Measurements from ENCODE around the gene POU6F2.

POU6F2 gene

DNA sequence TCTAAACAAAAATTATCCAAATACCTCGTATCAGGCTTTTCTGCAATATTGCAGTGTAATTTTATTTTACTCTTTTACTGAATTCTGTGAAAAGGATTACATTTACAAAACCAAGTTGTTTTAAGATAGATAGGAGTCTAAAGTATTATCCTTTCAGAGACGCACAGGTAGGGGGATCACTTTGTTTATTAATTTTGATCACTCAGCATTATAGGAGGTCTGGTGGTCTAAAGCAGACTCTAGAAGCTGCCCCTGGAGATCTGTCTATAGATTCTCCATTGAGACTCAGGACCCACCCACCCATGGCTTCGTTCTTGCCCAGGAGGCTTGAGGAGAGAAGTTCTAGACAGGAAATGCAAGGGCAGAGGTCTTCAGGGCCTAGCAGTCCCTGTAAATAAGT lies 365.1 kb downstream of the POU6F2 start:
- H3K4me1 Mint-ChIP-seq (ENCODE audit: low read depth) = no peaks in the 10 kb centered on the region
- H3K36me3 Mint-ChIP-seq (ENCODE audit: low read depth) = no peaks in the 10 kb centered on the region
- H3K27ac Mint-ChIP-seq = no peak overlapping the region
- H3K27me3 Mint-ChIP-seq = no peaks in the 10 kb centered on the region
- H3K4me3 Mint-ChIP-seq = no peak overlapping the region
- no peaks in the 10 kb centered on the region for H3K9me3 Mint-ChIP-seq

DNA sequence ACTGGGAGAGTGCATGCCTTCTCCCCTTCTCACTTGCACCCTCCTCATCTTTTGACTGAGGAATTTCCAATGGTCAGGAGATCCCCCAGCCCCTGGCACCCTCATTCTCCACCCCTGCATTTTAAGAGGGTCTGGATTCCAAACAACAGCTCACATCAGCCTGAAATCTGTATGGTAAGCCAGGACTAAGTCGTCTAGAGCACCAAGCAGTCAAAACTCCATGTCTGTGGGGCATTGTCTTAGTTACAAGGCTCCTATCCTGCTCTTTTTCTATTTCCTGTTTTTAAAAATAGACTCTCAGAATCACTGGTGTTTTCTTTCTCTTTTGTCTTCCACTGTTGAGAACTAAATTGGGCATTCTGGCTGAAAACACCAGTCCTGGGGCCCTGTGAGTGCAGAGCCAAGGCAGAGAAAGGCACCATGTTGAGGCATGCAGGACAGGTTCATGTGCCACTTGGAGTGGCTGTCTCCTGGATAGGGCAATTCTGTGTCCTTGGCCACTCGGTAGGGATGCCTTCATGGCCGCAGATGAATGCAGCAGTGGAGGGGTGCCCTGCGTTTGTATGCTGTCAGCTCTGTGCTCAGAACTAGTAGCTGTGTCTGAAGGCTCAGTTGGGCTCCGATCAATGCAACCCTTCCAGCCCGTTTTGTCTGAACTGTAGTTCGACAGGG lies 371.9 kb downstream of the POU6F2 start:
- H3K9me3 Mint-ChIP-seq = no peaks in the 10 kb centered on the region
- no peak overlapping the region for H3K4me3 Mint-ChIP-seq
- H3K27me3 Mint-ChIP-seq = no peaks in the 10 kb centered on the region
- H3K27ac Mint-ChIP-seq = no peak overlapping the region
- no peaks in the 10 kb centered on the region for H3K36me3 Mint-ChIP-seq (ENCODE audit: low read depth)
- H3K4me1 Mint-ChIP-seq (ENCODE audit: low read depth) = no peaks in the 10 kb centered on the region

DNA sequence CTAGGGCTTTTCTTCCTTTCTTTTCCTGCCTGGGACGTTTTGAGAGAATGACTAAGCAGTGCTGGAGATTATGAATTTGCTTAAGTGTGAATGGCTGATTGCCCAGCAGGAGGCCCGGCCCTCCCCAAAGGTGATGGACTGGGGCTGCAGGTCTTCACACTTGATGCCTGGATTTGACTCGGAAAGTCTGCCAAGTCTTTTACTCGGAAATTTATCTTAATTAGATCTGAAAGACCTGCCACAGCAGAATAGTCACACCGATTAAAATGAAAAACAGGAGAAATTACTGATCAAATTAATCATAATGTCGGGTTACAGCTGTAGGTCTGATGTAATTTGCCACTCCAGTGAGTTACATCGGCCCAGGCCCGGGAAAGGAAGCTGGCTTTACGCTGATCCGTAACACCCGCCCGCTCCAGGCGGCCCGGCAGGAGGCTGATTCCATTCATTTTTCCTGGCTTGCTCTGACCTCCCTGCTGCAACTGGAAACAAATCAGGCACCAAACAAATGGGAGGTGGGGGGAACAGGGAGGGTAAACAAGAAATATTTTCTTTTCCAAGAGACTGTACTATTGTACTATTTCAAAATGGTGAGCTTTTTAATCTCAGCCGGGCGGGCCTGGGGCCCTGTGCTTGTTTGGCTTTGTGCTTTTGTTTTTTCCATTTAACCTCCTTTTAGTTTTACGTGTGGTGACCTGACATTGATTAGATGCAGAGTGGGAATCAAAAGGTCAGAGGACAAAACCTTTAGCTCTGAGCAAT lies 376.1 kb downstream of the POU6F2 start:
- Mint-ChIP-seq H3K4me3 (no peak overlapping the region), H3K27me3 (no peaks in the 10 kb centered on the region), H3K9me3 (no peaks in the 10 kb centered on the region), H3K36me3 (ENCODE audit: low read depth) (no peaks in the 10 kb centered on the region), H3K4me1 (ENCODE audit: low read depth) (peaks cover 10% of the 10 kb centered on the region), H3K27ac (no peak overlapping the region)

- H3K27me3 Mint-ChIP-seq = no peaks in the 10 kb centered on the region
- peaks cover 10% of the 10 kb centered on the region for H3K4me1 Mint-ChIP-seq (ENCODE audit: low read depth)
- no peak overlapping the region for H3K27ac Mint-ChIP-seq
- no peaks in the 10 kb centered on the region for H3K36me3 Mint-ChIP-seq (ENCODE audit: low read depth)
- no peak overlapping the region for H3K4me3 Mint-ChIP-seq
- H3K9me3 Mint-ChIP-seq = no peaks in the 10 kb centered on the region
These were observed 378.0 kb downstream of the POU6F2 start for GRCh38 chr7:39355664-39356063.

- H3K27ac Mint-ChIP-seq = no peak overlapping the region
- no peak overlapping the region for H3K4me3 Mint-ChIP-seq
- no peaks in the 10 kb centered on the region for H3K9me3 Mint-ChIP-seq
- H3K36me3 Mint-ChIP-seq (ENCODE audit: low read depth) = no peaks in the 10 kb centered on the region
- peaks cover 10% of the 10 kb centered on the region for H3K4me1 Mint-ChIP-seq (ENCODE audit: low read depth)
- H3K27me3 Mint-ChIP-seq = no peaks in the 10 kb centered on the region
These were observed 378.6 kb downstream of the POU6F2 start for GRCh38 chr7:39356172-39356925.

- Mint-ChIP-seq H3K4me1 (ENCODE audit: low read depth) (peaks cover 10% of the 10 kb centered on the region), H3K4me3 (no peak overlapping the region), H3K27me3 (no peaks in the 10 kb centered on the region), H3K27ac (no peak overlapping the region), H3K36me3 (ENCODE audit: low read depth) (no peaks in the 10 kb centered on the region), H3K9me3 (no peaks in the 10 kb centered on the region)
These were observed 379.9 kb downstream of the POU6F2 start for GRCh38 chr7:39357648-39358047.

DNA sequence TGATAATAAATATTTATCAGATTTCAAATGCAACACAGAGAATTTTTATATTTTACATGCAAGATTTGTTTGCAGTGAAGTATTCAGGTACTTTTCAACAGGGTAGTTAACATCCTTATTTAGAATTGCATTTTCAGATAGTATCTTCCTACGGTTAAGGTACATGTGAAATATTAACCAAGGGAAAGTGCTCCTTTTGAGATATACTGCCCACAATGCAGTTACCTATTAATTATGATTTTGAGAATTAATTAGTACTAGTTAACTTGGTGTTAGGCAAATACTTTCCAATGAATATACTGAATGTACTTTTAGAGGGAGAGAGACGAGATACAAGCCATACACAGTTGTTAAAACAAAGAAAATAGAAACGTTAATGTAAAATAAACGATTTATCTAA lies 382.3 kb downstream of the POU6F2 start:
- no peaks in the 10 kb centered on the region for H3K27me3 Mint-ChIP-seq
- H3K4me3 Mint-ChIP-seq = no peak overlapping the region
- H3K4me1 Mint-ChIP-seq (ENCODE audit: low read depth) = peaks cover 10% of the 10 kb centered on the region
- no peaks in the 10 kb centered on the region for H3K36me3 Mint-ChIP-seq (ENCODE audit: low read depth)
- no peaks in the 10 kb centered on the region for H3K9me3 Mint-ChIP-seq
- no peak overlapping the region for H3K27ac Mint-ChIP-seq

DNA sequence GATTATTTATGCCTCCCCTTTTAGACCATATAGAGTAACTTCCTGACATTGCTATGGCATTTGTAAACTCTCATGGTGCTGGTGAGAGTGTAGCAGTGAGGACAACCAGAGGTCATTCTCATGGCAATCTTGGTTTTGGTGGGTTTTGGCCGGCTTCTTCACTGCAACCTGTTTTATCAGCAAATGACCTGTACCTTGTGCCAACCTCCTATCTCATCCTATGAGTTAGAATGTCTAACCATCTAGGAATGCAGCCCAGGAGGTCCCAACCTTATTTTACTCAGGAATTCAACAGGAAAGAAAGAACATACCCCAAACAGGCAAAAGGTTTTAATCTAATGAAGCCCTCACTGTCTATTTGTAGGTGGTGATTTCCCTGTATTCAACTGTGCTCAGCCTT lies 383.1 kb downstream of the POU6F2 start:
- Mint-ChIP-seq H3K4me3 (no peak overlapping the region), H3K4me1 (ENCODE audit: low read depth) (peaks cover 5% of the 10 kb centered on the region), H3K27me3 (peaks cover 1% of the 10 kb centered on the region), H3K36me3 (ENCODE audit: low read depth) (no peaks in the 10 kb centered on the region), H3K9me3 (no peaks in the 10 kb centered on the region), H3K27ac (no peak overlapping the region)

GRCh38 chr7:39365751-39366295 lies 388.1 kb downstream of the POU6F2 start:
- Mint-ChIP-seq H3K27ac (no peak overlapping the region), H3K4me3 (no peak overlapping the region), H3K9me3 (no peaks in the 10 kb centered on the region), H3K36me3 (ENCODE audit: low read depth) (no peaks in the 10 kb centered on the region), H3K27me3 (peaks cover 6% of the 10 kb centered on the region), H3K4me1 (ENCODE audit: low read depth) (no peaks in the 10 kb centered on the region)

GRCh38 chr7:39367451-39367850 lies 389.7 kb downstream of the POU6F2 start:
- Mint-ChIP-seq H3K4me1 (ENCODE audit: low read depth) (no peaks in the 10 kb centered on the region), H3K27me3 (peaks cover 6% of the 10 kb centered on the region), H3K9me3 (no peaks in the 10 kb centered on the region), H3K27ac (no peak overlapping the region), H3K36me3 (ENCODE audit: low read depth) (no peaks in the 10 kb centered on the region), H3K4me3 (no peak overlapping the region)

- Mint-ChIP-seq H3K27me3 (peaks cover 6% of the 10 kb centered on the region), H3K9me3 (no peaks in the 10 kb centered on the region), H3K4me3 (no peak overlapping the region), H3K36me3 (ENCODE audit: low read depth) (no peaks in the 10 kb centered on the region), H3K4me1 (ENCODE audit: low read depth) (no peaks in the 10 kb centered on the region), H3K27ac (no peak overlapping the region)
These were observed 390.2 kb downstream of the POU6F2 start for GRCh38 chr7:39367943-39368342.

- Mint-ChIP-seq H3K27me3 (no peaks in the 10 kb centered on the region), H3K4me1 (ENCODE audit: low read depth) (no peaks in the 10 kb centered on the region), H3K9me3 (no peaks in the 10 kb centered on the region), H3K27ac (no peak overlapping the region), H3K36me3 (ENCODE audit: low read depth) (no peaks in the 10 kb centered on the region), H3K4me3 (no peak overlapping the region)
These were observed 394.7 kb downstream of the POU6F2 start for GRCh38 chr7:39372383-39372782.

DNA sequence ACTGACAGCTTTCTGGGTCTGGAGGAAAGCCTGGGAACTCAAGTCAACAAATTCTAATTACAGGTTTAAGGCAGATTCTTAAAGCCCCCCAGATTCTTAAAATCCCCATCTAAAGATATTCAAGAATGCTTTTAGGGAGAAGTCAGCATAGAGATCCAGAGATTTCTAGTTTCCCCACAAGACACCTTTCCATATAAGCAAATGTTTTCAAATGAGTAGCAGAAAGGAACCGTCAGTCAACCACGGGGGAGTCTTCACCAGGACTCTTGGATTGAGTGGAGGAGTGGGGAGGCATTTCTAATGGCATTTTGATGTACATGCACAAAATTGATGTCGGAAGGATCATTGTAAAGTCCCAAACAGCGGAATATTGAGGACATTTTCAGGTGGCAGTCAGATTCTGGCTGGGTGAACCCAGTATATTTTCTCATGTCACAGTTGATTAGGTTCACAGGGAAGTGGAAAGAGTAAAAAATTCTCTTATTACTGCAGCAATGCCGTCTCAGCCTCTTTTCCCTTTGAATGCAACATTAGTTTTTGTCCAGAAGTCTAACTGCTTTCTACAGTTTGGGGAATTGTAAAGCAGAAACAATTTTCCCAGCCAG lies 396.8 kb downstream of the POU6F2 start:
- H3K4me3 Mint-ChIP-seq = no peak overlapping the region
- no peaks in the 10 kb centered on the region for H3K27me3 Mint-ChIP-seq
- H3K9me3 Mint-ChIP-seq = no peaks in the 10 kb centered on the region
- H3K27ac Mint-ChIP-seq = no peak overlapping the region
- H3K4me1 Mint-ChIP-seq (ENCODE audit: low read depth) = no peaks in the 10 kb centered on the region
- no peaks in the 10 kb centered on the region for H3K36me3 Mint-ChIP-seq (ENCODE audit: low read depth)

- no peak overlapping the region for H3K27ac Mint-ChIP-seq
- H3K27me3 Mint-ChIP-seq = no peaks in the 10 kb centered on the region
- H3K36me3 Mint-ChIP-seq (ENCODE audit: low read depth) = no peaks in the 10 kb centered on the region
- H3K4me1 Mint-ChIP-seq (ENCODE audit: low read depth) = no peaks in the 10 kb centered on the region
- no peak overlapping the region for H3K4me3 Mint-ChIP-seq
- no peaks in the 10 kb centered on the region for H3K9me3 Mint-ChIP-seq
These were observed 397.6 kb downstream of the POU6F2 start for GRCh38 chr7:39375047-39375873.

Measured in stimulated activated naive CD8-positive, alpha-beta T cell treated with anti-CD3 and anti-CD28 coated beads, Interleukin-15, Interleukin-2, amounts not matched to agents 100 ng/mL and 50 ng/mL, for 24 hours (primary cell).